ENCODE results near the gene NENF.
"Not testable (repeated sequence)": the region's sequence is repeated elsewhere in the genome, so short reads cannot be mapped to it uniquely, and the experiment has no call there.

NENF gene

DNA sequence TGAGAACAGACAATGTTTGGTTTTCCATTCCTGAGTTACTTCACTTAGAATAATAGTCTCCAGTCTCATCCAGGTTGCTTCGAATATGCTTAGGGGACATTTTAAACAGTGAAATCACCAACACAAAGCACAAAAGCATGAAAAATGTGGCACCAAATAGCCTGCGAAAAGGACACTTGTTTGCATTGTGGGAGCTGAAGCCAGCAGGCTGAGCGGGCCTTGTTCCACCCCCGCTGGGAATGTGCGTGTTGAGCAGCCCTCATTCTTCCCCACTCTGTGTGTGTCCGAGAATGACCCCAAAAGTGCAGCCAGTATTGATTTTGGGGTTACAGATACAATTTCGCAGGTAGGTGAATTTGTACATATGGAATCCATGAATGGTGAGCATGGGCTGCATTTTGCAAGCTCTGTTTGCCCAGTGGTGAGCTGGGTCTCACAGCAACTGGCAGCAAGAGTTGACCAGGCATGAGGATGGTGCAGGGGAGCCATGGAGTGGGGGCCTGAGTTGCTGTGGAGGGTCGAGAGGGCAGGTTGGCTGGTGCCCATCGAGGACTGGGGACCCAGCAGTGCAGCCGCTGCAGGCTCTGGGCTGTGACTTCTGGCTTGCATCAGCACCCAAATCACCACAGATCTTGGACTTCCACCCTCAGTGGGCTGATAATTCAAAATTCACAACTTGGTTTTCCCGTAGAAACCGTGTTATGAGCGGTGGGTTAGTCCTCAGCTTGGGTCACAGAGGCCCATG, 29.4 kb downstream of the NENF start:
- DNase-seq: no peak

DNA sequence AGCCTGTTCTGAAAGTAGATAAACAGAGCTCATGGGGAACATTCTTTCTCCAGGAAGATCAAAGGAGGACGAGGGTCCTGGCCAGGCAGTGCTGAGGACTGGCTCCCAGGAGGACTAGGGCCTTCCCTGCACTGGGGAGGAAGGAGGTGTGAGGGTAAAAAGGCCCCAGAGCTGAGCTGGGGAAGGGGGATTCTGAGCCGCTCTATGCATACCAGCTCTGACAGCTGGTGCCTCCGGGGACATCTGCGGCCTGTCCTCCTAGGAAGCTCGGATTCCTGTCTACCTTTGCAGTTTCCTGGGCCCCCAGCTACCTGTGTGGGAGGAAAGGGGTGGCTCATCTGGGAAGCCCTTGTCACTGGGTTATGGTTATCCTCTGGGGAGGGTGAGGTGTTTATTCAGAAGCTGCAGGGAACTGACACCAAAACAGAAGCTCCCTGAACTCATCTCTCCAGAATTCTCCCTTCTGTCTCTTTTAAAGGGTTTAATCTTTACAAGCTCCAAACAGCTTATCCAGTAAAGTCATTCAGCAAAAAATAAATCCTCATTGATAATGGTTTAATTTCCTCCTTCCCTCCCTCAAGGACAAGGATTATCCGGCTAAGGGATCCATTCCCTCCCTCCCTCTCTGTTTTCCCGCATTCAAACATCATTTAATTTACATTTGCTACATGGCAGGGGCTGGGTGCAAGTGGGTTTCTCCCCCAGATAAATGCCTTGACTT, 31.0 kb downstream of the NENF start:
- peak; percentile 94 for DNase-seq

DNA sequence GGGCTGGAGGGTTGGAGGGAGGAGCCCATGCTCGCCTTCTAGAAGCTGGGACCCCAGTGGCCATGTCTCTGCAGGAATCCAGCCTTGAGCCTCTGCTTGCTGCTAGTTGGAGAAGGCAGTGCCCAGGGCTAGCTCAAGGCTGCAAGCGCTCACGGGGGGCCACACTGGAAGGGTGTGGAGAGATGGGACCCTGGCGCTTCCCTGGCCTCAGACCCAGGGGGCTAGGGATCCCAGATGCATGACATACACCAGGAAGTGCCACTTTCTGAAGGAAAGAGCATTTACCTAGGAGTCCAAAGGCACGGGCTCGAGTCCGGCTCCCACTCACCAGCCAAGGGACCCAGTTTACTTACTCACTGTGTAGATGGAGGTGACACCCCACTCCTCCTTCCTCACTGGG, 32.6 kb downstream of the NENF start:
- no peak for DNase-seq

DNA sequence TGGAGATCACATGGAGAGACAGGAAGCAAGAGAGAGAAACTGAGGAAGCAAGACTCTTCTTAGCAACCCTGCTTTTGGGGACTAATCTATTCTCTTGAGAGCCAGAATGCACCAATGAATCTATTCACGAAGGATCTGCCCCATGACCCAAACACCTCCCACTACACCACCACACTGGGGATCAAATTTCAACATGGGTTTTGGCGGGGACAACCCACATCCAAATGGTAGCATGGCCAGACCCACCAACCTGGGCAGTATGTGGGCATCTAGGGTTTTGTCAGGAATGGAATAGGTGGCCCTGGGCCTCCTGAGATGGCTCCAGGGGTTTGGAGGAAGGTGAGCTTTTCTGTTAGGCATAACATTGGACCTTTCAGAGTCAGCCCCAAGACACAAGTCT, 33.7 kb downstream of the NENF start:
- DNase-seq: no peak

DNA sequence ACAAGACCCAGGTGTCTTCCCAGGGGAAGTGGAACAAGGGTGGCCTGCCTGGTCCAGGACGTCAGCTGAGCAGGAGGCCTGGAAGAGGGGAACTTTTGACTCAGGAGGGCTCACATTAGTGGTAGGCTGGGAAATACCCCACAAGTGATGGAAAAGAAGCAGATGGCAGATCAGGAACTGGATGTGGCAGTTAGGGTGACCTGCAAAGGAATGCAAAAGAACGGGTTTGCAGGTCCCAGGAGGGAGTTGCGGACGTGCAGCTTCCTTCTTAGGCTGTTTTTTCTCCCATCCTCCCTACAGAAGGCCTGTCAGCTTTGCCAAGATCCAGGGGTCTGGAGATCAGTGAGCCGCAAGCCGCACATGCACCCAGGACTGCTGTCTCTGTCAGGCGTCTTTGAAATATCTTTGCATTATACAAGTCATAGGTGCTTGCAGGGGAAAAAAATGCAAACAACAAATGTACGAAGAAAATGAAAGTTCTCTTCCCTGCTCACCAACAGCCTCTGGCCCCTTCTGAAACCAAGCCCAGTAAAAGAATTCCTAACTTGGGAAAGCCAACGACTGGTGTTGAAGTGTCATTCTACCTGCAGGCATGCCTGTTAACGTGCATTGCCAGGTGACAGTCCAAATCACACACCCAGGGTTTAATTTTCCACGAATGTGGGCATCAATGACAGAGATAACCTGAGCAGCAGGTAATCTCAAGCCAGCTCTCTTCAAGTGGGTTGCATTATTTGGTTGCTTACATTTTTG, 34.4 kb downstream of the NENF start:
- DNase-seq: no peak

DNA sequence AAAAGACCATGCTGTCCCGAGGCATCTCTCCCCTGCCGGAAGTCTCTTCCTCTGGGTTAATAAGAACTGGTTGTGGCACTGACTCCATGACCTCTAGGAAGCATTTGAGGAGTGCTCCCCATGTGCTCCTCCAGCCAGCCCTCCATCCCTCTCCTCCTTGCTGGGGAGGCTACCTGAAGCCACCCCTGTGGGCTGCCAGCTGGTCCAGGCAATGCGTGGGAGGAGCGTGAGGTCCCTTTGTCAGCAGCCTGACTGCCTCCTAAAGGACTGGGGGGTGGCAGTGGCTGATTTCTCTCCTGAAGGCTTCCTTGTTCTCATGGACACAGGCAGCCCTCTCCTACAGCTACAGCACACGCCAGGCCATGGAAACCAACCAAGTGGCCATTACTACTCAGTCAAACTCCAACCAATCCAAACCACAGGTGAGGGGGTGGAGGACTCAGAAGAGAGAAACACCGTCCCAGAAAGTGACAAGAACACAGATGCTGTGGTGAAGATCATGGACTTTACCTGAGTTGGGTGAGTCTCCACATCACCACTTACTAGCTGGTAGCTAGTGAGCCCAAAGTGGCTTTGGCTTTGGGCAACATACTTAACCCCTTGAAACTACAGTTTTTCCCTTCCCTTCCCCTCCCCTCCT, 35.2 kb downstream of the NENF start:
- DNase-seq: peak; percentile 45

- DNase-seq: peak; percentile 56
Measured at GRCh38 chr1:212470059-212470458, 37.3 kb downstream of the NENF start.

DNA sequence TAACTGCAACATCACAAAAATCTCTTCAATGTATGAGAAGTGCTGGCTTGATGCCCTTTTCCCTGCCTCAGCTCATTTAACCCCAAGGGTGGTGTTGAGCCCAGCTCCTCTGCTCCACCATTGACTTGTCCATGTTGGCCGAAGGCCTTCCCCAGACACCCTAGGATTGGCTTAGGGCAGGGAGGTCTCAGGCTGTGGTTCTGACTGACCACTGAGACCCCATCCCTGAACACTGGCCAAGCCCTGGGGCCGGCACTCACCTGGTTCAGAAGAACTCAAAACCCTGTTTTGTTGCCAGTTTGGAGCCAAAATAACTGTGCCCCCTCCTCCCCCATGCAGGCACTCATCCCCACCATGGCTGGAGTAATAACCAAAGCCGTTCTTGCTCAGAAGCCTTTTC, 38.6 kb downstream of the NENF start:
- no peak for DNase-seq

DNA sequence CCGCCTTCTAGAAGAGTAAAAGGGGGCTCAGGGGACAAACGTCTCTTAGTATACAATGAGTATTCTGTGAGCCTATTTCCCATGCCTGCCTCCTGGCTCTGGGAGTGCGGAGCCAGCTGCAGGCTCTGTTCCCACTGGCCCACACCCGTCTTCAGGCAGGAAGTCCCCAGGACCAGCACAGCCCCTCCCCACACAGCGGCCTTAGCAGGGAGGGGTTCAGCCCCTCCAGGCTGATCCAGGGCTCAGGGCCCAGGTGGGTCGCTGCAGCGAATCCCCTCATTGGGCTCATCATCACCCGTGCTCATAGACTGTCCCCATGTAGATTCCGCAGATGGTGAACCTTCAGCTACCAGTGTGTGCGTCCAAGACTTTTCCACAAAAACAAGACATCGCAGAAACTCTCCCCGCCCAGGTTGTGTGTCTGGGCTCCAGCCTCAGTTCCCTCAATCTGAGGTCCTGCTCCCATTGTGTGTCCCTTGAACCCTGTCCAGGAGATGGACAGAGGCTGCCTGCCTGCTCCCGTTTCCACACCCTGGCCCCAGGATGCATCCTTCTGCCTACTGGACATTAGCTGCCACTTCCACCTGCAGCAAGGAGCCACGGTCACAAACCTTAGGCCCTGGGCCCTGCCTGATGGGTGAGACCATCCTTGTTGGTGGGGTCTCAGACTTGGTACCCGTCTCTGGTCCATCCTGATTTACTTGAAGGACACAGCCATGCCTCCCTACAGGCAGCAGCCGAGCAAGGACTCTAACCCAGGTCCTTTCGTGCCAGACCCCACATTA, 39.4 kb downstream of the NENF start:
- DNase-seq: no peak

- no peak for DNase-seq
Measured at GRCh38 chr1:212473729-212474128, 41.0 kb downstream of the NENF start.

GRCh38 chr1:212475151-212475550, 42.4 kb downstream of the NENF start:
- DNase-seq: no peak

DNA sequence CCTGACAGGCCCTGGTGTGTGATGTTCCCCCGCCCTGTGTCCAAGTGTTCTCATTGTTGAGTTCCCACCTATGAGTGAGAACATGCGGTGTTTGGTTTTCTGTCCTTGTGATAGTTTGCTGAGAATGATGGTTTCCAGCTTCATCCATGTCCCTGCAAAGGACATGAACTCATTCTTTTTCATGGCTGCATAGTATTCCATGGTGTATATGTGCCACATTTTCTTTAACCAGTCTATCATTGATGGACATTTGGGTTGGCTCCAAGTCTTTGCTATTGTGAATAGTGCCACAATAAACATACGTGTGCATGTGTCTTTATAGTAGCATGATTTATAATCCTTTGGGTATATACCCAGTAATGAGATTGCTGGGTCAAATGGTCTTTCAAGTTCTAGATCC, 43.1 kb downstream of the NENF start:
- DNase-seq: not testable (repeated sequence)

- peak; percentile 98 for DNase-seq
Measured at GRCh38 chr1:212477014-212477679, 44.4 kb downstream of the NENF start.

- DNase-seq: no peak
Measured at GRCh38 chr1:212477680-212478466, 45.2 kb downstream of the NENF start.

DNA sequence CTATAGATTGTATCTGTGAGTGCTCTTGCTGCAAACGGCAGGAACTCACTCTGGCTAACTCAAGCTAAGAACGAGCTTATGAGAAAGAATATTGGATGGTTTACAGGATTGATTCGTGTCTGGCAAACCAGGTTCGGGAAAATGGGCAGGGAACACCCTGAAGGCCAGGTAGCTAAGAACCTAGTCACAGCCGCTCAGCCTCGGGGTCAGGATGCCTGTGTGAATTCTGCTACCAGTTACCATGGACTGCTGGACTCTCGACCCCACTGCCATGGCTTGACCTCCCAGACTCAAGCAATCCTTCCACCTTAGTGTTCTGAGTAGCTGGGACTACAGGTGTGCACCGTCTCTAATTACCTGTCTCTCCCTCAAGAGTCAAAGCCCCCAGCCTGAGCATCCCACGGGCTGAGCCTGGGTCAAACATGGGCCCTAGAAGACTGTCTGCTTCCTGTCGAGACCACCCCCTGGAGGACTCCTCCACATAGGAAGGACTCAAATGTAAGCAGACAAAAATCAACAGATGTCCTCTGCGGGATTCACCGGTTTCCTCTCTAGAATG, 45.8 kb downstream of the NENF start:
- no peak for DNase-seq

DNA sequence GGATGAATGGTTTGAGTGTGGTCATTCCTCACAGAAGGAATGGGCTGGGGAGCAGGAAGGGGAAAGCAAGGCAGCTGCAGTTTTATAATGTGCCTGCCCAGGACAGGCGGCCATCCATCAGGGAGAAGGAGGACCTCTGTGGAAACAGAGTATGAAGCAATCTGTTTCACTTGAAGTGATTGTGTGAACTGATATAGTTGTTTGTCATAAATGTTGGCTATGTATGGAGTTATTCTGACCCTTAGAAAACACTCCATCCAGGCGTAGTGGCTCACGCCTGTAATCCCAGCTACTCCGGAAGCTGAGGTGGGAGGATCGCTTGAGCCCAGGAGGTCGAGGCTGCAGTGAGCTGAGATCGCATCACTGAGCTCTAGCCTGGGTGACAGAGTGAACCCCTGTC, 46.5 kb downstream of the NENF start:
- no peak for DNase-seq

DNA sequence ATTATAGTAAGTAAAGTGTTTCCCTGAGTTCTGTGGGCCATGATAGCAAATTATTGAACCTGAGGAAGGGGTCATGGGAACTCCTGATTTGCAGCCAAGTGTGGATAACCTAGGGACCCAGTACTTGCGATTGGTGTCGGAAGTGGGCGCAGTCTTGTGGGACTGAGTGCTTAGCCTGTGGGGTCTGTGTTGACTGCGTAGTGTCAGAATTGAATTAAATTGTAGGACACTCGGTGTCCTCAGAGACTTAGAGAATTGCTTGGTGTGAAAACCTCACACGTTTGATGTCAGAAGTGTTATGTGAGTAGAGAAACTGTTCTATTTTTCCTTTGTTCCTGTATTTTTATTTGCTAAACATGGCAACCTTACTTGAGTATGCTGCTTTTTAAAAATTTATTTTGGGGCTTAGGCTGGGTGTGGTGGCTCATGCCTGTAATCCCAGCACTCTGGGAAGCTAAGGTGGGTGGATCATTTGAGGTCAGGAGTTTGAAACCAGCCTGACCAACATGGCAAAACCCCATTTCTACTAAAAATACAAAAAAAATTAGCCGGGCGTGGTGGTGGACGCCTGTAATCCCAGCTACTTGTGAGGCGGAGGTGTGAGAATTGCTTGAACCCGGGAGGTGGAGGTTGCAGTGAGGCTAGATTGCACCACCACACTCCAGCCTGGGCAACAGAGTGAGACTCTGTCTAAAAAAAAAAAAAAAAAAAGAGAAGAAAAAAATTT, 48.2 kb downstream of the NENF start:
- not testable (repeated sequence) for DNase-seq

- DNase-seq: no peak
Measured at GRCh38 chr1:212481438-212481767, 48.7 kb downstream of the NENF start.

GRCh38 chr1:212482006-212482636, 49.4 kb downstream of the NENF start:
- DNase-seq: no peak

Measured in NCI-H82 (cell line).